ENCODE results near the gene PLEKHG5. TPM values are rescaled to one million over a fixed set of nuclear protein-coding genes. Genes with fewer than 3 reads are reported as not detected.

PLEKHG5 gene
- total and polyA plus RNA-seq, 4 donors, result 2.6 to 39.3 (median 7.3) TPM

DNA sequence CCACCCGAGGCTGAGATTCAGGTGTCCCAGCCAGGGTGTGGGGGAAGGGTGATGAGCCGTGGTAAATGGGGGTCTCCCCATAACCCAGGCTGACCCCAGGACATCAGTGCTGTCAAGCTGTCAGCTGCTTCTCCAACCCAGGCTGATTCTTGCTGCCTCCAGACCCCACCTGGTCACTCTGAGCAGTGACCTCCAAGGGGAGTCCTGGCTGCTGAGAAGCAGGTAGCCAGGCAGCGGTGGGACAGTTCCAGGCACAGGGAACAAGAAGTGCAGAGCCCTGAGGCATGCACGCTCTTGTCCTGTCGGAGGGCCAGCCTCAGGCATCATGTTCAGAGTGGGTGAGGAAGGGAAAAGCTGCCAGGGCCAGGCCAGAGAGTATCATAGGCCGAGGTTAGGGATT lies 65.8 kb downstream of the PLEKHG5 start:
- no peak overlapping the region for H3K27ac ChIP-seq (ENCODE audit: low read depth in 1 of 2, low read length in 2 of 2)
- 81 to 85% methylated on average over 6 of the region's 6 CpGs for WGBS, 2 donors
- DNase-seq, result no peak
- intact Hi-C loops (cut with DNase I), result no loop called here
- no peak for ATAC-seq (ENCODE audit: low FRiP score)
- no peaks in the 10 kb centered on the region for H3K9me3 ChIP-seq (ENCODE audit: control insufficient read depth, low read length)
- no peaks in the 10 kb centered on the region for H3K36me3 ChIP-seq (ENCODE audit: control insufficient read depth in 1 of 2, insufficient read depth in 2 of 2, low read length in 1 of 2)
- no peak overlapping the region for H3K4me3 ChIP-seq (ENCODE audit: low read length in 2 of 2)
- H3K27me3 ChIP-seq (ENCODE audit: control insufficient read depth in 1 of 2, insufficient read depth in 2 of 2, low read length in 1 of 2), result peaks cover 0 to 2% of the 10 kb centered on the region in 2 donors
- H3K4me1 ChIP-seq (ENCODE audit: control insufficient read depth in 1 of 2, insufficient read depth in 2 of 2, low read length in 2 of 2), result no peaks in the 10 kb centered on the region

DNA sequence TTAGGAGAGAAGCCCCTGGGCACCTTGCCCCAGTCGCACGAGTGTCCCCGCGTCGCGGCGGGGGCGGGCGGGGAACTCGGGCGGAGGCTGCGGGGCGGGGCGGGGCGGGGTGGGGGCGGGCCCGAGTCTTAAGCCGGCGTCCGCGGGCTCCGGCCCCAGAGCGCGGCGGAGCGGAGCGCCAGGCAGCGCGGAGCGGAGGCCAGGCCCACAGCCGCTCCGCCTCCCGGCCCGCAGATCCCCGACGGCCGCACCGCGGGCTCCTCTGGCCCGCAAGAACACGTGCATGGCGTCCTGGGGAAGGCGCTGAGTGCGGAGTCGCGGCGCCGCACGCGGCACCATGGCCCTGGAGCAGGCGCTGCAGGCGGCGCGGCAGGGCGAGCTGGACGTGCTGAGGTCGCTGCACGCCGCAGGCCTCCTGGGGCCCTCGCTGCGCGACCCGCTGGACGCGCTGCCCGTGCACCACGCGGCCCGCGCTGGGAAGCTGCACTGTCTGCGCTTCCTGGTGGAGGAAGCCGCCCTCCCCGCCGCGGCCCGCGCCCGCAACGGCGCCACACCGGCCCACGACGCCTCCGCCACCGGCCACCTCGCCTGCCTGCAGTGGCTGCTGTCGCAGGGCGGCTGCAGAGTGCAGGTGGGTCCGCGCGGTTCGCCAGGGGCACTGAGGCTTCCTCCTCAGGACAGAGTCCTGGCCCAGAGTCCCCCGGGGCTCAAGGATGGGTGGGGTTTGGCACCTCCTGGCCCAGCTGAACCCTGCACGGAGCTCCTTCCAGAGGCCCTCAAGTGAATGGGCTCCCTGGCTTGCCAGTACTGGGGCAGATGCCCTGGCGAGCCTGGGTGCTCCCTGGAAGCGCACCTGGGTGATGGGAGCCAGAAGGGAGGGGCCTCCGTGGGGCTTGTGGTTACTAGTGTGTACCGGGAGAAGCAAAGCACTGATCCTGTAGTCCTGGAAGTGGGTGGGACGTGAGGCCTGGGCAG lies 66.6 kb downstream of the PLEKHG5 start, which contains the start of gene ESPN:
Gene ESPN (plus strand): TSS at position 158 of the 975 bp plus-strand sequence. CDS start 180 bp downstream, at position 338.
- Histone ChIP-seq H3K36me3 (ENCODE audit: control insufficient read depth in 1 of 2, insufficient read depth in 2 of 2, low read length in 1 of 2) (no peaks in the 10 kb centered on the region), H3K27me3 (ENCODE audit: control insufficient read depth in 1 of 2, insufficient read depth in 2 of 2, low read length in 1 of 2) (peaks cover 0 to 2% of the 10 kb centered on the region in 2 donors), H3K27ac (ENCODE audit: low read depth in 1 of 2, low read length in 2 of 2) (no peak within 1 kb of the TSS), H3K4me1 (ENCODE audit: control insufficient read depth in 1 of 2, insufficient read depth in 2 of 2, low read length in 2 of 2) (no peaks in the 10 kb centered on the region), H3K9me3 (ENCODE audit: control insufficient read depth, low read length) (no peaks in the 10 kb centered on the region), H3K4me3 (ENCODE audit: low read length in 2 of 2) (no peak within 1 kb of the TSS)
- no peak for DNase-seq
- no peak for ATAC-seq (ENCODE audit: low FRiP score)
- intact Hi-C loops (cut with DNase I), result no loop called here
- 7 to 9% methylated on average over 57 to 99 of the region's 99 CpGs for WGBS, 2 donors

- Histone ChIP-seq H3K9me3 (ENCODE audit: control insufficient read depth, low read length) (no peaks in the 10 kb centered on the region), H3K4me3 (ENCODE audit: low read length in 2 of 2) (no peak overlapping the region), H3K4me1 (ENCODE audit: control insufficient read depth in 1 of 2, insufficient read depth in 2 of 2, low read length in 2 of 2) (no peaks in the 10 kb centered on the region), H3K36me3 (ENCODE audit: control insufficient read depth in 1 of 2, insufficient read depth in 2 of 2, low read length in 1 of 2) (no peaks in the 10 kb centered on the region), H3K27ac (ENCODE audit: low read depth in 1 of 2, low read length in 2 of 2) (no peak overlapping the region), H3K27me3 (ENCODE audit: control insufficient read depth in 1 of 2, insufficient read depth in 2 of 2, low read length in 1 of 2) (peaks cover 0 to 2% of the 10 kb centered on the region in 2 donors)
- ATAC-seq (ENCODE audit: low FRiP score), result no peak
- intact Hi-C loops (cut with DNase I), result no loop called here
- 3 to 4% methylated on average over 35 of the region's 35 CpGs for WGBS, 2 donors
- no peak for DNase-seq
These were observed 67.4 kb downstream of the PLEKHG5 start for GRCh38 chr1:6424000-6424565.

DNA sequence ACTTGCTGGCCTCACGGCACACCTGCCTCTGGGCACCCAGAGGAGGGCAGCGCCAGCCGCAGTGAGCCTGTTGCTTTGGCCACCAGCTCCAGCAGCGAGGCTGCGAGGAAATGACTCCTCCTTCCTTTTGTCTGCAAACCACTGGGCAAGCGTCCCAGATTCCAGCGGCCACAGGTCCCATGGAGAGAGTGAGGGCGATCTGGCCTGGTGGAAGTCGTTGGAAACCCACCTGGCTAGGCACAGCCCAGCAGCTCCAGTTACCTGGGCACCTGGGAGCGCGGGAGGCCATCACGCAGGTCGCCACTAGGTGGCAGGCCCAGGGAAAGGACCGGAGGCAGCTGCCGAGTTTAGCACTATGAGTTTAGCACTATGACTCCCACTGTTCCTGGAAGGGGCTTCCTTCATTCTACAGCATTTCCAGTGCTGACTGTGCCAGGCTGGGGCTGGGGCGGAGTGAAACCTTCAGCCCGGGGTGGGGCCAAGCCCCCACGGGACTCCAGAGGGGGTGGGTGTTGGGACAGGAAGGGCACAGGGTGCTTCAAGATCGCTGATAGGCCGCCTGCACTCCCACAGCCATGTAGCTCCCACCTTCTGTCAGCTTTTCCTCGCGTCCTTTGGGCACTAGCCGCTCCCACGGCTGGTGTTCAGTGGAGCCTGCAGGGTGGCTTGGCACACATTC lies 68.0 kb downstream of the PLEKHG5 start:
- Histone ChIP-seq H3K4me3 (ENCODE audit: low read length in 2 of 2) (no peak overlapping the region), H3K27ac (ENCODE audit: low read depth in 1 of 2, low read length in 2 of 2) (no peak overlapping the region), H3K4me1 (ENCODE audit: control insufficient read depth in 1 of 2, insufficient read depth in 2 of 2, low read length in 2 of 2) (no peaks in the 10 kb centered on the region), H3K9me3 (ENCODE audit: control insufficient read depth, low read length) (no peaks in the 10 kb centered on the region), H3K36me3 (ENCODE audit: control insufficient read depth in 1 of 2, insufficient read depth in 2 of 2, low read length in 1 of 2) (no peaks in the 10 kb centered on the region), H3K27me3 (ENCODE audit: control insufficient read depth in 1 of 2, insufficient read depth in 2 of 2, low read length in 1 of 2) (peaks cover 0 to 2% of the 10 kb centered on the region in 2 donors)
- ATAC-seq (ENCODE audit: low FRiP score) (no peak), DNase-seq (no peak)
- WGBS, 2 donors, result 6% methylated on average over 24 of the region's 24 CpGs
- intact Hi-C loops (cut with DNase I), result no loop called here

GRCh38 chr1:6421266-6421665 lies 70.2 kb downstream of the PLEKHG5 start:
- 72 to 81% methylated on average over 4 of the region's 4 CpGs for WGBS, 2 donors
- no peaks in the 10 kb centered on the region for H3K4me1 ChIP-seq (ENCODE audit: control insufficient read depth in 1 of 2, insufficient read depth in 2 of 2, low read length in 2 of 2)

GRCh38 chr1:6420454-6421042 lies 70.9 kb downstream of the PLEKHG5 start:
- ATAC-seq (ENCODE audit: low FRiP score) (no peak), DNase-seq (no peak)
- intact Hi-C loops (cut with DNase I), result no loop called here
- Histone ChIP-seq H3K9me3 (ENCODE audit: control insufficient read depth, low read length) (no peaks in the 10 kb centered on the region), H3K4me1 (ENCODE audit: control insufficient read depth in 1 of 2, insufficient read depth in 2 of 2, low read length in 2 of 2) (no peaks in the 10 kb centered on the region), H3K27me3 (ENCODE audit: control insufficient read depth in 1 of 2, insufficient read depth in 2 of 2, low read length in 1 of 2) (peaks cover 0 to 2% of the 10 kb centered on the region in 2 donors), H3K36me3 (ENCODE audit: control insufficient read depth in 1 of 2, insufficient read depth in 2 of 2, low read length in 1 of 2) (no peaks in the 10 kb centered on the region), H3K27ac (ENCODE audit: low read depth in 1 of 2, low read length in 2 of 2) (no peak overlapping the region), H3K4me3 (ENCODE audit: low read length in 2 of 2) (no peak overlapping the region)
- WGBS, 2 donors, result 5 to 8% methylated on average over 44 of the region's 44 CpGs

More at GRCh38 chr1:6421266-6421665, 70.2 kb downstream of the PLEKHG5 start:
- no peaks in the 10 kb centered on the region for H3K36me3 ChIP-seq (ENCODE audit: control insufficient read depth in 1 of 2, insufficient read depth in 2 of 2, low read length in 1 of 2)
- H3K9me3 ChIP-seq (ENCODE audit: control insufficient read depth, low read length), result no peaks in the 10 kb centered on the region
- intact Hi-C loops (cut with DNase I), result no loop called here
- H3K27ac ChIP-seq (ENCODE audit: low read depth in 1 of 2, low read length in 2 of 2), result no peak overlapping the region
- H3K4me3 ChIP-seq (ENCODE audit: low read length in 2 of 2), result no peak overlapping the region
- peaks cover 0 to 2% of the 10 kb centered on the region in 2 donors for H3K27me3 ChIP-seq (ENCODE audit: control insufficient read depth in 1 of 2, insufficient read depth in 2 of 2, low read length in 1 of 2)
- DNase-seq (no peak), ATAC-seq (ENCODE audit: low FRiP score) (no peak)

GRCh38 chr1:6419804-6420453 lies 71.5 kb downstream of the PLEKHG5 start, which contains the start of gene HES2:
Gene HES2, minus strand, starts transcription at chr1:6419919. Its CDS starts 99 bp downstream, at chr1:6419820.
- Histone ChIP-seq H3K9me3 (ENCODE audit: control insufficient read depth, low read length) (no peaks in the 10 kb centered on the region), H3K27ac (ENCODE audit: low read depth in 1 of 2, low read length in 2 of 2) (no peak within 1 kb of the TSS), H3K4me1 (ENCODE audit: control insufficient read depth in 1 of 2, insufficient read depth in 2 of 2, low read length in 2 of 2) (no peaks in the 10 kb centered on the region), H3K27me3 (ENCODE audit: control insufficient read depth in 1 of 2, insufficient read depth in 2 of 2, low read length in 1 of 2) (peaks cover 0 to 2% of the 10 kb centered on the region in 2 donors), H3K36me3 (ENCODE audit: control insufficient read depth in 1 of 2, insufficient read depth in 2 of 2, low read length in 1 of 2) (no peaks in the 10 kb centered on the region), H3K4me3 (ENCODE audit: low read length in 2 of 2) (peak within 1 kb of the TSS in 1 of 2 donors; percentile 32)
- WGBS, 2 donors, result 0 to 1% methylated on average over 47 to 62 of the region's 62 CpGs
- ATAC-seq (ENCODE audit: low FRiP score) (no peak), DNase-seq (no peak)
- intact Hi-C loops (cut with DNase I), result no loop called here

DNA sequence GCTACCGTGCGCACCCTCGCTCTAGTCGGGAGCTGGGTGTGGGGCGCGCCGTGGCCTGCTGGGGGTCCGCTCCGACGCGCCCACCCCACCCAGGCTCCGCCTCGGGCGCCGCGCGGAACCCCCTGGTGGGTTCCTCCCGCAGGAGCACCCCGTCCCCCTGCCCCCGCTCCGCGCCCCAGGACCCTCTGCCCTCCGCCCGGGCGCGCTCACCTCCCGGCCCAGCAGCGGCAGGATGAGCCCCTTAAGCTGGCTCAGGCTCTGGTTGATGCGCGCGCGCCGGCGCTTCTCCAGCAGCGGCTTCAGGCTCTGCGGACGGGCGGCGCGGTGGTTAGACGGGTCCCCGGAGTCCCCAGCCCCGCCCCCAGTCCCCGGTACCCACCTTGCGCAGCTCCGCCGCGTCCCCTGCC lies 72.1 kb downstream of the PLEKHG5 start:
- intact Hi-C loops (cut with DNase I), result no loop called here
- no peaks in the 10 kb centered on the region for H3K9me3 ChIP-seq (ENCODE audit: control insufficient read depth, low read length)
- H3K4me1 ChIP-seq (ENCODE audit: control insufficient read depth in 1 of 2, insufficient read depth in 2 of 2, low read length in 2 of 2), result no peaks in the 10 kb centered on the region
- H3K27me3 ChIP-seq (ENCODE audit: control insufficient read depth in 1 of 2, insufficient read depth in 2 of 2, low read length in 1 of 2), result no peaks in the 10 kb centered on the region
- ATAC-seq (ENCODE audit: low FRiP score) (no peak), DNase-seq (no peak)
- H3K36me3 ChIP-seq (ENCODE audit: control insufficient read depth in 1 of 2, insufficient read depth in 2 of 2, low read length in 1 of 2), result no peaks in the 10 kb centered on the region
- peak overlapping the region in 1 of 2 donors; percentile 32 for H3K4me3 ChIP-seq (ENCODE audit: low read length in 2 of 2)
- no peak overlapping the region for H3K27ac ChIP-seq (ENCODE audit: low read depth in 1 of 2, low read length in 2 of 2)
- WGBS, 2 donors, result 2% methylated on average over 39 to 48 of the region's 48 CpGs
